Measurements from ENCODE around the gene EXOC3L1.

DNA sequence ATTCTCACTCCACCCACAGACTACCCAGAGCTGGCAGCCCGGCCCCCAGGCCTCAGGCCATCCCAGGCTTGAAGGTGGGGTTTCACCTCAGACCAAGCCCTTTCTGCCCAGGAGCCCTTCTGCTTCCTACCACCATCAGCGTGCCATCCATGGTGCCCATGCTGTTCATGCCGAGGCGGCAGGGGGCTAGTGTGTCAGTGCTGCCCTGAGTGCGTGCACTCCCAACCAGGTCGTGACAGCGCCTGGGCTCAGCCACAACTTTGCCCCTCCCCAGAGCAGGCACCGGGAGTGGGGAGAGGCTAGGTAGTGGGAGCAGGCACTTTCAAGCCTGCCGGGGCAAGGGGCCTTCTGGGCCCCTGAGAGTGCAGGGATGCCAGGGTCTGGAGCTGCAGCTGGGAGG, 47.6 kb downstream of the EXOC3L1 start:
- TF ChIP-seq, protein P1, sequence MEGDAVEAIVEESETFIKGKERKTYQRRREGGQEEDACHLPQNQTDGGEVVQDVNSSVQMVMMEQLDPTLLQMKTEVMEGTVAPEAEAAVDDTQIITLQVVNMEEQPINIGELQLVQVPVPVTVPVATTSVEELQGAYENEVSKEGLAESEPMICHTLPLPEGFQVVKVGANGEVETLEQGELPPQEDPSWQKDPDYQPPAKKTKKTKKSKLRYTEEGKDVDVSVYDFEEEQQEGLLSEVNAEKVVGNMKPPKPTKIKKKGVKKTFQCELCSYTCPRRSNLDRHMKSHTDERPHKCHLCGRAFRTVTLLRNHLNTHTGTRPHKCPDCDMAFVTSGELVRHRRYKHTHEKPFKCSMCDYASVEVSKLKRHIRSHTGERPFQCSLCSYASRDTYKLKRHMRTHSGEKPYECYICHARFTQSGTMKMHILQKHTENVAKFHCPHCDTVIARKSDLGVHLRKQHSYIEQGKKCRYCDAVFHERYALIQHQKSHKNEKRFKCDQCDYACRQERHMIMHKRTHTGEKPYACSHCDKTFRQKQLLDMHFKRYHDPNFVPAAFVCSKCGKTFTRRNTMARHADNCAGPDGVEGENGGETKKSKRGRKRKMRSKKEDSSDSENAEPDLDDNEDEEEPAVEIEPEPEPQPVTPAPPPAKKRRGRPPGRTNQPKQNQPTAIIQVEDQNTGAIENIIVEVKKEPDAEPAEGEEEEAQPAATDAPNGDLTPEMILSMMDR (conservative IDR thresholded peaks at IDR 0.05; ENCODE audit: low read depth, low read length): no peak
- TF ChIP-seq EZH2 (IDR thresholded peaks at IDR 0.05; ENCODE audit: low read length, unreplicated experiment) (no peak), EZH2phosphoT487 (IDR thresholded peaks at IDR 0.05; ENCODE audit: borderline replicate concordance, low read length) (no peak)
